Endothelial cell (in vitro differentiated cells): ENCODE results near the gene MYO1D. TPM values are rescaled to one million over a fixed set of nuclear protein-coding genes. Genes with fewer than 3 reads are reported as not detected.

Experiments
- DNase-seq: peaks from one replicate; pipeline ENCODE4 v3.0.0; 2021; ENCODE audit warnings: low spot score
- H3K27ac Mint-ChIP-seq: one replicate; pipeline ENCODE4 v1.8.0; 2021; ENCODE audit warnings: mixed read lengths, inconsistent platforms; ENCODE audit not compliant: unreplicated experiment
- H3K27me3 Mint-ChIP-seq: one replicate; pipeline ENCODE4 v1.8.0; 2021; ENCODE audit warnings: mild to moderate bottlenecking, moderate library complexity, mixed read lengths, inconsistent platforms; ENCODE audit not compliant: unreplicated experiment
- H3K36me3 Mint-ChIP-seq: one replicate; pipeline ENCODE4 v1.8.0; 2021; ENCODE audit warnings: mild to moderate bottlenecking, low read depth, mixed read lengths, inconsistent platforms; ENCODE audit not compliant: unreplicated experiment
- H3K4me1 Mint-ChIP-seq: one replicate; pipeline ENCODE4 v1.8.0; 2021; ENCODE audit warnings: mild to moderate bottlenecking, mixed read lengths, inconsistent platforms; ENCODE audit not compliant: unreplicated experiment
- H3K4me3 Mint-ChIP-seq: one replicate; pipeline ENCODE4 v1.8.0; 2021; ENCODE audit warnings: mild to moderate bottlenecking, mixed read lengths, inconsistent platforms; ENCODE audit not compliant: unreplicated experiment
- H3K9me3 Mint-ChIP-seq: one replicate; pipeline ENCODE4 v1.8.0; 2021; ENCODE audit warnings: mixed read lengths, inconsistent platforms; ENCODE audit not compliant: unreplicated experiment
- CTCF ChIP-seq: fragments of 200-600 bp; sonication (generic); IDR thresholded peaks from one replicate; pipeline ENCODE4 v1.5.0; 2021; ENCODE audit warnings: antibody characterized with exemption; ENCODE audit not compliant: unreplicated experiment
- total RNA-seq: library from RNA; stranded (reverse); fragmentation: NEBNext Ultra II Directional; extraction: Animal tissue kit (Norgen Biotek cat#: 25700); gene quantifications from one replicate; pipeline ENCODE4 v1.2.1, GENCODE V29; 2021; ENCODE audit not compliant: unreplicated experiment

The MYO1D gene
- total RNA-seq, 1 donor from 2014 or later, result 26.4 TPM

GRCh38 chr17:32907583-32907982, 30.7 kb upstream of the MYO1D start:
- peaks cover 17% of the 10 kb centered on the region for H3K4me1 Mint-ChIP-seq
- DNase-seq, result no peak

GRCh38 chr17:32904891-32905290, 28.0 kb upstream of the MYO1D start:
- Mint-ChIP-seq H3K4me1 (peaks cover 14% of the 10 kb centered on the region), H3K4me3 (no peak overlapping the region), H3K36me3 (no peaks in the 10 kb centered on the region), H3K27ac (no peak overlapping the region), H3K9me3 (no peaks in the 10 kb centered on the region), H3K27me3 (peaks cover 2% of the 10 kb centered on the region)
- DNase-seq, result no peak
- no peak for TF ChIP-seq CTCF

More at GRCh38 chr17:32907583-32907982, 30.7 kb upstream of the MYO1D start:
- TF ChIP-seq CTCF, result no peak
- no peaks in the 10 kb centered on the region for H3K9me3 Mint-ChIP-seq
- no peak overlapping the region for H3K27ac Mint-ChIP-seq
- H3K27me3 Mint-ChIP-seq, result peaks cover 2% of the 10 kb centered on the region
- no peaks in the 10 kb centered on the region for H3K36me3 Mint-ChIP-seq
- H3K4me3 Mint-ChIP-seq, result no peak overlapping the region

- no peak for TF ChIP-seq CTCF
- no peaks in the 10 kb centered on the region for H3K9me3 Mint-ChIP-seq
- no peaks in the 10 kb centered on the region for H3K27me3 Mint-ChIP-seq
- peaks cover 14% of the 10 kb centered on the region for H3K4me1 Mint-ChIP-seq
- H3K36me3 Mint-ChIP-seq, result no peaks in the 10 kb centered on the region
- no peak for DNase-seq
- peak overlapping the region; percentile 67 for H3K27ac Mint-ChIP-seq
- H3K4me3 Mint-ChIP-seq, result no peak overlapping the region
Measured at GRCh38 chr17:32903774-32904673, 27.1 kb upstream of the MYO1D start.

- peaks cover 18% of the 10 kb centered on the region for H3K4me1 Mint-ChIP-seq
- H3K4me3 Mint-ChIP-seq, result no peak overlapping the region
- no peaks in the 10 kb centered on the region for H3K9me3 Mint-ChIP-seq
- no peaks in the 10 kb centered on the region for H3K27me3 Mint-ChIP-seq
- no peak for TF ChIP-seq CTCF
- no peak overlapping the region for H3K27ac Mint-ChIP-seq
- no peak for DNase-seq
- no peaks in the 10 kb centered on the region for H3K36me3 Mint-ChIP-seq
Measured at GRCh38 chr17:32901743-32902142, 24.8 kb upstream of the MYO1D start.
